NCI-H526 treated with DMSO at 0.1 percent for 48 hours (cell line): Measurements from ENCODE around the gene TSPYL2.
A peak's percentile ranks its signal among the peaks of the same experiment; 100 is the strongest.

ENCODE experiments used
- DNase-seq: peaks from one replicate; lab custom pipeline; 2025; lab: John Stamatoyannopoulos, UW

Gene TSPYL2

GRCh38 chrX:53081925-53082772 is at the start of gene TSPYL2:
Gene TSPYL2 (plus strand): TSS chrX:53082367. CDS start chrX:53082499, 132 bp downstream.
- DNase-seq = peak; percentile 90

- DNase-seq = no peak
Measured at GRCh38 chrX:53036149-53036548, 46.0 kb upstream of the TSPYL2 start.

DNA sequence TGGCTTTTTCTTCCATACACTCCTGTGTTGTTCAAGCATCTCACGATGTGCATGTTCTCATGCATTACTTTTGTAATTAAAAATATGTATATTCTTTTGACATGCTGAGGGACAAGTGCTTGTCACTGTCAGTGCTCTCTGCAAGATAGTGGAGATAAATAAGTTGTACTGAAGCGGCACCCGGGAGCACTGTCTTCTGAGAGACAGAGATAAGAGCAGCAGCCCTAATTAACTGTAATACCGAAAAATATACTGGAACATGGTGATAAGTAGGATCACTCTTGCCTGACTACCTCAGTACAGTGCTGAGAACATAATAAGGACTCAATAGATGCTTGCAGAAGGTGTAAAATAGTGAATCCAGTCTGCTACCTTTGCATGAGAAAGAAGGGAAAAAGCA is 42.9 kb upstream of the TSPYL2 start:
- DNase-seq = no peak

DNA sequence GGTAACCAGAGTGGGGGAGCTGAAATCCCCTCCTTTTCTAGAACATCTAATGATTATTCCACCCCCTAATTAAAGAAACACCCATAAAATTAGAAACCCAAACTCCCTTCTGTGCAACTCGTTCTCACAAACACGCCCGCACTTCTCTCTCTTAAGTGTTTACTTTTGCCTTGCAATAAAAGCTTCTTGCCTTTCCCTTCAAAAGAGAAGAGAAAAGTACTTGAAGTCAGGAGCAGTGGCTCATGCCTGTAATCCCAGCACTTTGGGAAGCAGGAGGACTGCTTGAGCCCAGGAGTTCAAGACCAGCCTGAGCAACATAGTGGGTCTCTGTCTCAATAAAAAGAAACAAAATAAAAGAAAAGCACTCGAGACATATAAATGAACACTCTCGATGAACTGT is 37.2 kb upstream of the TSPYL2 start:
- DNase-seq = no peak

DNA sequence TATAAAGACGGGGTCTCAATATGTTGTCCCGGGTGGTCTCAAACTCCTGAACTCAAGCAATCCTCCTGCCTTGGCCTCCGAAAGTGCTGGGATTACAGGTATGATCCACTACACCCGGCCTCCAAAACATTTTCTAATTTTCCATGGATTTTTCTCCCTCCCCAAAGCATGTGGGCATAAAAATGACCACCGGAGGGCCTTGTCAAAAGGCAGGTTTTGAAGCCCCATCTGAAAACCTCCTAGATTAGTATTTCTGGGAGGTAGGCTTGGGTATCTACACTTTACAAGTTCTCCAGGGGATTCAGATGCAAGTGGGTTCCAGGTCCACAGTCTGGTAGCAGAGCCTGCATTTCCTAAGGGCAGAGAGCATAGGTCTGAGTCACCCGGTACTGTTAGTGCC is 34.9 kb upstream of the TSPYL2 start:
- DNase-seq = no peak

- peak; percentile 65 for DNase-seq
Measured at GRCh38 chrX:53048169-53049126, 33.7 kb upstream of the TSPYL2 start, which contains the start of gene GPR173. Gene GPR173 (plus strand): TSS chrX:53048789. CDS start chrX:53076622, 27,833 bp downstream.

- DNase-seq = no peak
Measured at GRCh38 chrX:53049127-53049517, 33.0 kb upstream of the TSPYL2 start.

DNA sequence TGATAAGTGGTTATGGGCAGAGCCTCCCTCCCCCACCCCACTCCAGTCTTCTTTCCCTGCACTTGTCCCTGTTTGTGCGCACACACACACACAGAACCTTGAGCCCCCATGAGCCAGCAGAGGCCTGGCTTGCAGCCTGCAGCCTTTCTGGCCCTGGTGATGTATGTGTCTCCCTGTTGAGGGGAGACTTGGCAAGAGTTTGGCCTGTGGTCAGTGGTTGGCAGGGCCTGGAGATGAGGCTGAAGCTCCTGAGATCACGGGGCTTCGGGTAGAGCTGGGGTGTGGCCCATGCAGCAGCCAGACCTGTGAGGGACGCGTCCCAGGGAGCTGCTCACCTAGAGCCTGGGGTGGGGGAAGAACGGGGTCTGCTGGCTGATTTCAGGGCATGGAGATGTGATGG is 31.3 kb upstream of the TSPYL2 start:
- DNase-seq = no peak

DNA sequence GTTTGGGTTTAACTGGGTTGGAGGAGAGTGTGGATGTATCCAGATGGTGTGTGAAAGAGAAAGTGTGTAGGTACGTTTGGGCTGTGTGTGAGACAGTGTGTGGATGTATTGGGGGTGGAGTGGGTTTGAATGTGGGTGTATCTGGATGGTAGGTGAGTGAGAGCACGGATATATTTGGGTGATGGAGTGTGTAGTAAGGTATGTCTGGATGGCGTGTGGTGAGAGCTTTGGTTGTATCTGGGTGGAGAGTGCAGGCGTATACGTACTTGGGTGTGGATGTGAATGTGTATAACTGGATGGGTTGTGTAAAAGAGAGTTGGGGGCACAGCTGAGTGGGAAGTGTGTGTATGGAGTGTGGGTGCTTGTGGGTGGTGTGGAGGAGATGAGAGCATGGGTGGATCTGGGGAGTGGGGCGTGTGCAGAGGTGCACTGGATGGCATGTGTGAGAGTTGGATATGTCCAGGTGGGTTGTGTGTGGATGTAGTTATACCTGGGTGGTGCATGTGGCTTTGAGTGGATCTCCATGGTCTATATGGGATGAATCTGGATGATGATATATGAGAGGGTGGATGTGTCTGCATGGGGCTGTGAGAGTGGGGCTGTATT is 26.8 kb upstream of the TSPYL2 start:
- DNase-seq = no peak

DNA sequence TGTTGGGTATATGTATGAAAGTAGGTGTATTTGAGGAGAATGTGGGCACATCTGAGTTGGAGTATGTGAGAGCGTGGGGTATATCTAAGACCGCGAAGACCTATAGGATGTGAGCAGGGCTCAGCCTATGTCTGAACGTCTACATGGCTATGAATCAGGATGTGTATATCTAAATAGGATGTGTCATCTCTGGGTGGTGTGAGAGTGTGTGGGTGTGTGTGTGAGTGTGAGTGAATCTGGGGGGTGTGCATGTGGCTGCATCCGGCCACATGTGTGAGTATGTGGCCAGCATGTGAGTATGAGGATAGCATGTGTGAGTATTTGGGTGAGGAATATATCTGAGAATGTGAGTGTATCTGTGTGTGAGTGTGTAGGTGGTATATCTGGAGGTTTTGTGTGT is 25.9 kb upstream of the TSPYL2 start:
- no peak for DNase-seq

GRCh38 chrX:53065104-53065503 is 17.1 kb upstream of the TSPYL2 start:
- DNase-seq = no peak

GRCh38 chrX:53071064-53071463 is 11.1 kb upstream of the TSPYL2 start:
- no peak for DNase-seq

DNA sequence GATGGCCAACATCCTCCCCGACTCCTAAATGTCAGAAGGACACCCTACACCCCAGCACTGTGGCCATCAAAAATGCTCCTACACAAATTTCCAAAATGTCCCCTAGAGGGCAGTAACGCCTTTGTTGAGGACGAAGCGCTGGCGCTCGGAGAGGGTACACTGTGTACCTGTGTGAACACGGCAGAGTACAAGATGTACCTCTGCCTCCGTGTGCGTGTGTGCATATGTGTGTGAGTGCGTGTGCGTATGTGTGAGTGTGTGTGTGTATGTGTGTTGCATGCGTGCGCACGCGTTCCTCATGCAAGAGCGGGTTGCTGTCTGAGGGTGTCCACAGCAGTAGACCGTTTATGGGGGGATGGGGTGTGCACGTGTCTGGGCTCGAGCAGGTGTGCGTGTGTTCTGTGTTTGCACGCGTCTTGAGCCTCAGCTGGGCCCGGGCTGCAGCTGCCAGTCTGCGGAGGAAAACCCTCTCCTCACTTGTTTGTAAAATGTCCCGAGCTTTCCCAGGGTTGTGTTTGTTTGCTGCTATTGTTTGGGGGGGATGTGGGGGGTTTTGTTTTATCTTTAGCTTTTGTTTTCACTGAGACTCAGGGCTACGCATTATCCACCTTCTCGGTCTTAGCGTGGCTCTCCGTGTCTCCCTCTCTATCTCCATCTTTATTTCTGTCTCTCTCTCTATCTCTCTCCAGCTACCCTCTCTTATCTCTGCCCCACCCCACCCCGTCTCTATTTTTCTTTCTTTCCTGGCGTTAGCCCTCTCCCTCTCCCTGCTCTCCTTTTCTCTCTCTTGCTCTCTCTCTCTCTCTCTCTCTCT is 10.4 kb upstream of the TSPYL2 start:
- peak; percentile 81 for DNase-seq

DNA sequence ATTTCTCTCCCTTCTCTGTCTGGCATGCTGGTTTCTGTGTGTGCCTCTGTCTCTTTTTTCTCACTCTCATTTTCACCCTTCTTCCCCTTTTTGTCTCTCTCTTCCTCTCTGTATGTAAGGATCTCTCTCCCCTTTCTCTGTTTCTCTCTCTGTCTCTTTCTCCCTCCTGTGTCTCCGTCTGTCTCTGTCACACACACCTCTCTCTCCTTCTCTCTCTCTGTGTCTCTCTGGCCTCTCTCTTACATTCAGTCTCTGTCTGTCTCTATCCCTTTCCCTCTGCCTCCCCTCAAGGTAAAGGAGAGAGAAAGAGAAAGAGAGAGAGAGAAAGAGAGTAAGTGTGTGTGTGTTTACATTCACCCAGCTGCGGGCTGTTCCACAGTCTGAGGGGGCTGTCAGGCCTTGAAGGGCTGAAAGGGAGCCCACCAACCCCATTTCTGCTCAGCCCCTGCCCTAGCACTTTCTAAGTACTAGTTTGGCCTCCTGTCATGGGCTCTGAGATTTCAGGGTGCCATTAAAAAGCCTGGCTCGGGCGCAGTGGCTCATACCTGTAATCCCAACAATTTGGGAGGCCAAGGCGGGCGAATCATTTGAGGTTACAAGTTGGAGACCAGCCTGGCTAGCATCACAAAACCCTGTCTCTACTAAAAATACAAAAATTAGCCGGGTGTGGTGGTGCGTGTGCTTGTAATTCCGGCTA is 9.6 kb upstream of the TSPYL2 start:
- DNase-seq = no peak

DNA sequence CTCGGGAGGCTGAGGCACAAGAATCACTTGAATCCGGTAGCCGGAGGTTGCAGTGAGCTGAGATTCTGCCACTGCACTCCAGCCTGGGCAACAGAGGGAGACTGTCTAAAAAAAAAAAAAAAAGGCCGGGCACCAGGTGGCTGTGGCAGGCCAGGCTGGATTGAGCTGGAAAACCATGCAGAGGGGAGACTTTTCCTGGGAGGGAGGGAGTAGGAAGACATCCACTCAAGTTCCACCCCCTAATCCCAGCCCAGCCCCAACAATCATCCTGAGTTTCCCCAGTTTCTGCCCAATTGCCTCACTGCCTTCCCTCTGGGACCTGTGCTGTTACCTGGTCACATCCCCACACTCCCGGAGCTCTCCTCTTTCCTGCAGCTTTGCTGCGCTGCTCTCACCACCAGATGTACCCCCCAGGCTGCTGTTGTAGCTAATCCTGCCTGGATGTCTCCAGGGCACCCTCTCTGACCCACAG is 9.0 kb upstream of the TSPYL2 start:
- DNase-seq = peak; percentile 39

DNA sequence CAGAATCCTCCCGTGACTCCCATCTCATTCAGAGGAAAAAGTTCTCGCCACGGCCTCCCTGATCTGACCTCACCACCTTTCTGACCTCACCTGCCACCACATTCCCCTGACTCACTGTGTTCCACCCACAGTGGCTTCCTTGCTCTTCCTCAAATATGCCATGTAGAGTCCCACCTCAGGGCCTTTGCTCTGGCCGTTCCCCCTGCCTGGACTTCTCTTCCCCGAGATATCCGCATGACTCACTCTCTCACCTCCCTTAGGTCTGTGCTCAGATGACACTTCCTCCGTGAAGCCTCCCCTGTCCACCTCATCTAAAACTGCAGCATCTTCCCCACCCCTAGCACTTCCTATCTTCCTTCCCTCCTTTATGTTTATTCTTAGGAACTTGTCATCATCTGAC is 7.2 kb upstream of the TSPYL2 start:
- DNase-seq = no peak

DNA sequence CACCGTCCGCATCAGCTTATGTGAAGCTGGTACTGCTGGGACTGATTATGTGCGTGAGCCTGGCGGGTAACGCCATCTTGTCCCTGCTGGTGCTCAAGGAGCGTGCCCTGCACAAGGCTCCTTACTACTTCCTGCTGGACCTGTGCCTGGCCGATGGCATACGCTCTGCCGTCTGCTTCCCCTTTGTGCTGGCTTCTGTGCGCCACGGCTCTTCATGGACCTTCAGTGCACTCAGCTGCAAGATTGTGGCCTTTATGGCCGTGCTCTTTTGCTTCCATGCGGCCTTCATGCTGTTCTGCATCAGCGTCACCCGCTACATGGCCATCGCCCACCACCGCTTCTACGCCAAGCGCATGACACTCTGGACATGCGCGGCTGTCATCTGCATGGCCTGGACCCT is 5.5 kb upstream of the TSPYL2 start:
- no peak for DNase-seq

DNA sequence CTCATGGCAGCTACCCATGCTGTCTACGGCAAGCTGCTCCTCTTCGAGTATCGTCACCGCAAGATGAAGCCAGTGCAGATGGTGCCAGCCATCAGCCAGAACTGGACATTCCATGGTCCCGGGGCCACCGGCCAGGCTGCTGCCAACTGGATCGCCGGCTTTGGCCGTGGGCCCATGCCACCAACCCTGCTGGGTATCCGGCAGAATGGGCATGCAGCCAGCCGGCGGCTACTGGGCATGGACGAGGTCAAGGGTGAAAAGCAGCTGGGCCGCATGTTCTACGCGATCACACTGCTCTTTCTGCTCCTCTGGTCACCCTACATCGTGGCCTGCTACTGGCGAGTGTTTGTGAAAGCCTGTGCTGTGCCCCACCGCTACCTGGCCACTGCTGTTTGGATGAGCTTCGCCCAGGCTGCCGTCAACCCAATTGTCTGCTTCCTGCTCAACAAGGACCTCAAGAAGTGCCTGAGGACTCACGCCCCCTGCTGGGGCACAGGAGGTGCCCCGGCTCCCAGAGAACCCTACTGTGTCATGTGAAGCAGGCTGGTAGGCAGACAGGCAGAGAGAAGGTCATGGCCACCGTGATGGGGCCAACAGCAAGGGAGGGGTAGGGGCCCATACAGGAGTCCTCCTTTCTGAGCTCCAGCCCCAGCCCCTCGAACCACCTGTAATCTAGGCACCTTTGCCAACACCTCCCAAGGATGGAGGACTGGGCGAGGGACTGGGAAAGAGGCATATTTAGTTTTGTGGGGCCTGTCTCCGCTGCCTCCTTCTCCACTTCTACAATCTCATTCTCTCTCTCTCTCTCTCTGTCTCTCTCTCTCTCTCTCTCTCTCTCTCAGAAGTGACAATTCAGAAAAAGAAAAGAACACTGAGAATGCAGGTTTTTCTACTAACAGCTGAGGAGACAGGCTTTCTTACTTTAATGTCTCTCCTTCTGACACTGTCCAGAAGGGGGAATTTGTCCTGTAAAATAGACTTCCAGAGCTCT is 4.7 kb upstream of the TSPYL2 start:
- DNase-seq = no peak

- DNase-seq = no peak
Measured at GRCh38 chrX:53078943-53079342, 3.2 kb upstream of the TSPYL2 start.
